HepG2 (cell line): ENCODE results near the gene SCT. TPM values are rescaled to one million over a fixed set of nuclear protein-coding genes. Genes with fewer than 3 reads are reported as not detected.

Experiments used
- ATAC-seq: fragments of 200-7000 bp; cut with Tn5 transposase; 3 replicates; pipeline ENCODE4 v1.9.1; 2020; ENCODE audit warnings: mild to moderate bottlenecking, moderate library complexity
- BruUV-seq: library from RNA; stranded (reverse); fragments of 400-500 nt; replicated peaks from 2 replicates; lab custom pipeline; 2021; lab: Mats Ljungman, UMichigan
- CTCF ChIA-PET: fragments of 300-600 bp; formaldehyde crosslinking; extraction: SDS; loops from one replicate; lab custom pipeline; 2021; ENCODE audit warnings: low total read pairs, inconsistent platforms, low intra/inter-chr PET ratio; lab: Yijun Ruan, JAX
- POLR2A ChIA-PET: fragments of 350-600 bp; sonication (Branson Sonifier 250); formaldehyde crosslinking; loops from one replicate; lab custom pipeline; 2020; ENCODE audit warnings: antibody characterized with exemption, inconsistent platforms; lab: Yijun Ruan, JAX
- DNase-seq: peaks from one replicate; pipeline ENCODE4 v3.0.0-alpha.2; 2015; ENCODE audit warnings: low spot score
- FAIRE-seq: peaks from 3 replicates; lab custom pipeline; 2011; peaks lifted over from hg19 to GRCh38; lab: Jason Lieb, UNC
- H2AFZ ChIP-seq: one replicate; pipeline ENCODE4 v1.6.1; 2011; ENCODE audit warnings: low read length, inconsistent platforms
- H3K27ac ChIP-seq: fragments of 300-600 bp; 3 replicates; pipeline ENCODE4 v1.8.0; 2011; ENCODE audit warnings: mixed run types, mild to moderate bottlenecking, mixed read lengths, low read length, inconsistent platforms; ENCODE audit not compliant: insufficient read depth; ENCODE audit errors: extremely low read length
- H3K27me3 ChIP-seq, 2 experiments: fragments of 200-600 bp in 1 of 2; 2 replicates in 1 of 2; 3 replicates in 1 of 2; pipeline versions ENCODE4 v1.6.0 to v1.8.0; 2011; ENCODE audit warnings: low read length in 2 of 2, mild to moderate bottlenecking in 2 of 2, moderate library complexity in 2 of 2, inconsistent platforms in 1 of 2; ENCODE audit not compliant: insufficient read depth in 2 of 2, control insufficient read depth in 1 of 2
- H3K36me3 ChIP-seq, 2 experiments: fragments of 200-600 bp in 1 of 2; replicated peaks in 1 of 2; 2 replicates in 1 of 2; 3 replicates in 1 of 2; pipeline versions ENCODE4 v1.5.1 to v1.8.0; 2011; ENCODE audit warnings: low read length in 2 of 2, inconsistent platforms in 1 of 2; ENCODE audit not compliant: insufficient read depth in 2 of 2, control insufficient read depth in 1 of 2
- H3K4me1 ChIP-seq: 2 replicates; pipeline ENCODE4 v1.5.1; 2012; ENCODE audit warnings: low read length, inconsistent platforms; ENCODE audit not compliant: insufficient read depth
- H3K4me2 ChIP-seq: 2 replicates; pipeline ENCODE4 v1.6.0; 2011; ENCODE audit warnings: low read depth, low read length, inconsistent platforms
- H3K4me3 ChIP-seq, 3 experiments: fragments of 200-600 bp in 1 of 3; sonication (generic), shearing (Covaris generic) in 1 of 3; replicated peaks in 1 of 3; 2 replicates each; pipeline ENCODE4 v1.5.1; 2011 to 2016; ENCODE audit warnings: low read length in 3 of 3, inconsistent platforms in 2 of 3, low read depth in 2 of 3, mild to moderate bottlenecking in 2 of 3, control low read depth in 1 of 3, mixed read lengths in 1 of 3; ENCODE audit not compliant: insufficient read depth in 1 of 3
- H3K79me2 ChIP-seq: one replicate; pipeline ENCODE4 v1.6.1; 2011; ENCODE audit warnings: low read length, inconsistent platforms; ENCODE audit not compliant: insufficient read depth
- H3K9ac ChIP-seq: 2 replicates; pipeline ENCODE4 v1.6.0; 2011; ENCODE audit warnings: mild to moderate bottlenecking, low read depth, low read length, inconsistent platforms; ENCODE audit not compliant: insufficient read depth
- H3K9me3 ChIP-seq: 2 replicates; pipeline ENCODE4 v1.5.1; 2012; ENCODE audit warnings: mild to moderate bottlenecking, low read length
- H4K20me1 ChIP-seq: 2 replicates; pipeline ENCODE4 v1.6.0; 2011; ENCODE audit warnings: inconsistent platforms, mild to moderate bottlenecking, low read length, moderate library complexity; ENCODE audit not compliant: insufficient read depth
- AGO1 ChIP-seq: fragments of 200-400 bp; formaldehyde crosslinking; IDR thresholded peaks from 2 replicates; pipeline ENCODE4 v1.6.1; 2017; ENCODE audit warnings: mild to moderate bottlenecking, low read depth, low read length, moderate library complexity; ENCODE audit not compliant: poor library complexity, severe bottlenecking
- AGO2 ChIP-seq: fragments of 200-400 bp; formaldehyde crosslinking; optimal IDR thresholded peaks from 2 replicates; pipeline ENCODE3; 2017; ENCODE audit warnings: mild to moderate bottlenecking, low read depth, low read length, moderate library complexity
- CCAR2 ChIP-seq: fragments of 200-400 bp; formaldehyde crosslinking; optimal IDR thresholded peaks from 2 replicates; pipeline ENCODE3; 2018; ENCODE audit warnings: low read depth, mild to moderate bottlenecking, low read length, moderate library complexity
- MED8 ChIP-seq: sonication (generic); formaldehyde crosslinking; IDR thresholded peaks from 2 replicates; pipeline ENCODE4 v1.8.1; 2023; ENCODE audit warnings: mild to moderate bottlenecking, missing genetic modification reagents; ENCODE audit not compliant: insufficient replicate concordance
- MEIS2 ChIP-seq: sonication (generic); formaldehyde crosslinking; IDR thresholded peaks from 2 replicates; pipeline ENCODE4 v1.9.0; 2021; ENCODE audit warnings: mild to moderate bottlenecking, missing genetic modification reagents
- NR2C2 ChIP-seq: sonication (generic); formaldehyde crosslinking; IDR thresholded peaks from 2 replicates; pipeline ENCODE4 v1.4.0; 2020; ENCODE audit warnings: missing genetic modification reagents, mild to moderate bottlenecking, moderate library complexity, borderline replicate concordance
- POLR2A ChIP-seq, 2 experiments: IDR thresholded peaks; 2 replicates each; pipeline ENCODE4 v1.6.1; 2011; ENCODE audit warnings: low read depth in 2 of 2, low read length in 2 of 2, mild to moderate bottlenecking in 1 of 2, moderate library complexity in 1 of 2; ENCODE audit not compliant: insufficient read depth in 1 of 2
- RBM22 ChIP-seq: fragments of 200-400 bp; formaldehyde crosslinking; optimal IDR thresholded peaks from 2 replicates; pipeline ENCODE3; 2017; ENCODE audit warnings: mild to moderate bottlenecking, low read length, moderate library complexity
- SMC3 ChIP-seq: IDR thresholded peaks from 2 replicates; pipeline ENCODE4 v1.6.1; 2011; ENCODE audit warnings: low read length, improper control_type of control experiment
- TBP ChIP-seq: sonication (generic); formaldehyde crosslinking; IDR thresholded peaks from 2 replicates; pipeline ENCODE4 v1.5.0; 2020; ENCODE audit warnings: missing genetic modification reagents
- TBX2 ChIP-seq: sonication (generic); formaldehyde crosslinking; IDR thresholded peaks from 2 replicates; pipeline ENCODE4 v1.5.0; 2020; ENCODE audit warnings: missing genetic modification reagents, mild to moderate bottlenecking, borderline replicate concordance
- ZC3H4 ChIP-seq: sonication (generic); formaldehyde crosslinking; IDR thresholded peaks from 2 replicates; pipeline ENCODE4 v1.4.0; 2020; ENCODE audit warnings: missing genetic modification reagents, borderline replicate concordance
- ZNF549 ChIP-seq: sonication (generic); formaldehyde crosslinking; IDR thresholded peaks from 2 replicates; pipeline ENCODE4 v1.5.0; 2020; ENCODE audit warnings: missing genetic modification reagents
- ZNF761 ChIP-seq: sonication (generic); formaldehyde crosslinking; conservative IDR thresholded peaks from 2 replicates; pipeline ENCODE4 v1.4.0; 2020; ENCODE audit warnings: mild to moderate bottlenecking, missing genetic modification reagents
- ZNF841 ChIP-seq: sonication (generic); formaldehyde crosslinking; IDR thresholded peaks from 2 replicates; pipeline ENCODE4 v1.8.1; 2023; ENCODE audit warnings: missing genetic modification reagents, borderline replicate concordance
- WGBS: methylation state at CpG from one replicate; pipeline ENCODE4 v1.1.6; 2017; ENCODE audit warnings: low lambda C conversion rate; 5-methylcytosine and 5-hydroxymethylcytosine counted together
- in situ Hi-C: cut with HindIII; loops from 2 replicates; pipeline ENCODE4 v1.10.0; 2017; ENCODE audit warnings: low pct_unique_long_range_greater_than_20kb; ENCODE audit not compliant: extremely low pct_ligation_motif_present
- intact Hi-C: fragments of 100-400 bp; cut with micrococcal nuclease; formaldehyde crosslinking; loops from one replicate; pipeline ENCODE4 v1.10.0; 2022; ENCODE audit not compliant: unreplicated experiment
- polyA plus RNA-seq, 8 experiments: library from polyadenylated mRNA; depleted of rRNA in 3 of 8; stranded (reverse) in 7 of 8; unstranded in 1 of 8; fragments of >200 nt; fragmentation: Illumina TruSeq in 4 of 8; extraction: Trizol in 4 of 8; gene quantifications; 2 replicates each; pipeline versions ENCODE4 v1.2.1 to v1.2.3, GENCODE V29; 2011 to 2016; ENCODE audit warnings: low read depth in 4 of 8, missing spikeins in 1 of 8, mixed read lengths in 1 of 8; ENCODE audit not compliant: insufficient read depth in 1 of 8
- total RNA-seq, 5 experiments: library from RNA; depleted of rRNA; stranded (reverse); fragments of >200 nt; fragmentation: Illumina TruSeq; extraction: Trizol; gene quantifications; 2 replicates each; pipeline ENCODE4 v1.2.3, GENCODE V29; 2016; ENCODE audit warnings: low read depth in 1 of 5
- TF ChIP-seq, protein P1 (sequence below): sonication (generic); formaldehyde crosslinking; IDR thresholded peaks from 2 replicates; pipeline ENCODE4 v1.4.0; 2020; ENCODE audit warnings: missing genetic modification reagents; ENCODE audit errors: not compliant biosample characterization
- TF ChIP-seq, protein P2 (sequence below): sonication (generic); formaldehyde crosslinking; IDR thresholded peaks from 2 replicates; pipeline ENCODE4 v1.8.0; 2022; ENCODE audit warnings: mild to moderate bottlenecking, missing genetic modification reagents, moderate library complexity
- TF ChIP-seq, protein P3 (sequence below): sonication (generic); formaldehyde crosslinking; IDR thresholded peaks from 2 replicates; pipeline ENCODE4 v1.4.0; 2020; ENCODE audit warnings: mild to moderate bottlenecking, missing genetic modification reagents
- TF ChIP-seq, protein P4 (sequence below): sonication (generic); formaldehyde crosslinking; IDR thresholded peaks from 2 replicates; pipeline ENCODE4 v1.8.0; 2022; ENCODE audit warnings: missing genetic modification reagents, mild to moderate bottlenecking, inconsistent platforms, borderline replicate concordance

Gene SCT
- total and polyA plus RNA-seq, 2 of the 13 experiments (the other 11 are each of a cell fraction or from before 2014, with no cell fraction given), result not detected

DNA sequence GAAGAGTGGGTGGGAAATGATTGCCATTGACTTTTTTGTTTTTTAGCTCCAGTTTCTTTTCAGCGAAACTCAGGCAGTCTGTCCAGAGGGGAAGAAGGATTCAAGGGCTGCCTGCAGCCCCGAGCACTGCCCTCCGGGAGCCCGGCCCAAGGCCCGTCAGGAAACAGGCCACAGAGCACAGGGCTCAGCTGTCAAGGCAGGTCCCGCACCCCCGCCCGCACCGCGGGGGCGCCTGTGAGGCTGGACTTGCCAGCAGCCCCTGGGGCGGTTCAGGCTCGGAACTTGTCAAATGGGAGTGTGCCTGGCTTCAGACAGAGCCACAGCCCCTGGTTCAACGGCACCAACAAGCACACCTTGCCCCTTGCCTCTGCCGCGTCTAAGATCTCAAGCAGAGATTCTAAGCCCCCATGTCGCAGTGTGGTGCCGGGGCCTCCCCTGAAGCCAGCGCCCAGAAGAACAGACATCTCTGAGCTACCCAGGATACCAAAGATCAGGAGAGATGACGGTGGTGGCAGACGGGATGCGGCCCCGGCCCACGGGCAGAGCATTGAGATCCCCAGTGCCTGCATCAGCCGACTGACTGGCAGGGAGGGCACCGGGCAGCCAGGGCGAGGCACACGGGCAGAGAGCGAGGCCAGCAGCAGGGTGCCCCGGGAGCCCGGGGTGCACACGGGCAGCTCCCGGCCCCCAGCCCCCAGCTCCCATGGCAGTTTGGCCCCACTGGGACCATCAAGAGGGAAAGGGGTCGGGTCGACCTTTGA, 19.8 kb downstream of the SCT start:
- no peak overlapping the region for H3K4me2 ChIP-seq
- intact Hi-C loops (no loop called here), in situ Hi-C loops (no loop called here)
- no peaks in the 10 kb centered on the region for H3K27me3 ChIP-seq
- FAIRE-seq, result no peak
- POLR2A ChIA-PET, result interaction anchor here (1.3 kb wide), 1 partner anchor 19 kb away, joined by 3 read pairs; no protein-coding TSS in a partner anchor
- ATAC-seq, result no peak
- no peak overlapping the region for H3K4me3 ChIP-seq
- H3K9me3 ChIP-seq, result no peaks in the 10 kb centered on the region
- no TSS peak for BruUV-seq
- H3K36me3 ChIP-seq, result peaks cover 53 to 93% of the 10 kb centered on the region in 2 experiments; a peak in 4 of 5 replicates
- 93% methylated on average over 12 of the region's 35 CpGs for WGBS
- no peak overlapping the region for H3K27ac ChIP-seq
- no peaks in the 10 kb centered on the region for H3K4me1 ChIP-seq
- H3K9ac ChIP-seq, result no peak overlapping the region
- CTCF ChIA-PET, result no interaction called here
- peaks cover 6% of the 10 kb centered on the region; the same call in 1 of the 2 replicates for H4K20me1 ChIP-seq
- DNase-seq, result no peak
- no peak overlapping the region for H2AFZ ChIP-seq
- no peaks in the 10 kb centered on the region for H3K79me2 ChIP-seq
- TF ChIP-seq ZNF841 (CRISPR knock-in tag) (no peak), SMC3 (no peak), CCAR2 (no peak), NR2C2 (no peak), MED8 (no peak), ZNF761 (no peak), ZNF549 (no peak), RBM22 (peak; percentile 49), AGO2 (peak; percentile 44), POLR2A (IDR thresholded peaks at IDR 0.05; ENCODE audit: insufficient read depth in 1 of 2, low read depth in 2 of 2, low read length in 2 of 2) (peak in 1 of 2 experiments; percentile 12; a peak in 1 of 4 replicates), AGO1 (no peak), MEIS2 (no peak), TBX2 (CRISPR knock-in tag) (no peak), ZC3H4 (no peak), TBP (CRISPR knock-in tag) (no peak)
- TF ChIP-seq, protein P1, sequence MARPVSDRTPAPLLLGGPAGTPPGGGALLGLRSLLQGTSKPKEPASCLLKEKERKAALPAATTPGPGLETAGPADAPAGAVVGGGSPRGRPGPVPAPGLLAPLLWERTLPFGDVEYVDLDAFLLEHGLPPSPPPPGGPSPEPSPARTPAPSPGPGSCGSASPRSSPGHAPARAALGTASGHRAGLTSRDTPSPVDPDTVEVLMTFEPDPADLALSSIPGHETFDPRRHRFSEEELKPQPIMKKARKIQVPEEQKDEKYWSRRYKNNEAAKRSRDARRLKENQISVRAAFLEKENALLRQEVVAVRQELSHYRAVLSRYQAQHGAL (CRISPR knock-in tag), result no peak
- TF ChIP-seq, protein P2, sequence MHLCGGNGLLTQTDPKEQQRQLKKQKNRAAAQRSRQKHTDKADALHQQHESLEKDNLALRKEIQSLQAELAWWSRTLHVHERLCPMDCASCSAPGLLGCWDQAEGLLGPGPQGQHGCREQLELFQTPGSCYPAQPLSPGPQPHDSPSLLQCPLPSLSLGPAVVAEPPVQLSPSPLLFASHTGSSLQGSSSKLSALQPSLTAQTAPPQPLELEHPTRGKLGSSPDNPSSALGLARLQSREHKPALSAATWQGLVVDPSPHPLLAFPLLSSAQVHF (CRISPR knock-in tag), result no peak
- TF ChIP-seq, protein P3, sequence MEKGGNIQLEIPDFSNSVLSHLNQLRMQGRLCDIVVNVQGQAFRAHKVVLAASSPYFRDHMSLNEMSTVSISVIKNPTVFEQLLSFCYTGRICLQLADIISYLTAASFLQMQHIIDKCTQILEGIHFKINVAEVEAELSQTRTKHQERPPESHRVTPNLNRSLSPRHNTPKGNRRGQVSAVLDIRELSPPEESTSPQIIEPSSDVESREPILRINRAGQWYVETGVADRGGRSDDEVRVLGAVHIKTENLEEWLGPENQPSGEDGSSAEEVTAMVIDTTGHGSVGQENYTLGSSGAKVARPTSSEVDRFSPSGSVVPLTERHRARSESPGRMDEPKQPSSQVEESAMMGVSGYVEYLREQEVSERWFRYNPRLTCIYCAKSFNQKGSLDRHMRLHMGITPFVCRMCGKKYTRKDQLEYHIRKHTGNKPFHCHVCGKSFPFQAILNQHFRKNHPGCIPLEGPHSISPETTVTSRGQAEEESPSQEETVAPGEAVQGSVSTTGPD, result no peak
- TF ChIP-seq, protein P4, sequence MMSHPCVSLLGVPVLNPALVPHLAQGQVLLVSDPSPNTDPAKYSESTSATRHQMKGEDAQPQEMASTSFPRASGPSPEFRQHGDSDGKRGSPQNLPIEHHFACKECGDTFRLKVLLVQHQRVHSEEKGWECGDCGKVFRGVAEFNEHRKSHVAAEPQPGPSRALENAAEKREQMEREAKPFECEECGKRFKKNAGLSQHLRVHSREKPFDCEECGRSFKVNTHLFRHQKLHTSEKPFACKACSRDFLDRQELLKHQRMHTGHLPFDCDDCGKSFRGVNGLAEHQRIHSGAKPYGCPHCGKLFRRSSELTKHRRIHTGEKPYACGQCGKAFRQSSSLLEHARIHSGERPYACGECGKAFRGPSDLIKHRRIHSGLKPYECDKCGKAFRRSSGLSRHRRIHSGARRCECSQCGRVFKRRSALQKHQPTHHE, result no peak
